IPS-18c (cell line): ENCODE results near the gene TBC1D20.
"Not testable (repeated sequence)": the region's sequence is repeated elsewhere in the genome, so short reads cannot be mapped to it uniquely, and the experiment has no call there.

Source experiments
- H3K4me3 ChIP-seq: 2 replicates; pipeline ENCODE4 v1.7.0; 2013; ENCODE audit warnings: low read depth, mild to moderate bottlenecking, low read length, moderate library complexity; ENCODE audit not compliant: insufficient read depth
- H3K9me3 ChIP-seq: one replicate; pipeline ENCODE4 v1.6.1; 2013; ENCODE audit warnings: mild to moderate bottlenecking, low read length, moderate library complexity; ENCODE audit not compliant: control insufficient read depth, insufficient read depth

Gene TBC1D20

DNA sequence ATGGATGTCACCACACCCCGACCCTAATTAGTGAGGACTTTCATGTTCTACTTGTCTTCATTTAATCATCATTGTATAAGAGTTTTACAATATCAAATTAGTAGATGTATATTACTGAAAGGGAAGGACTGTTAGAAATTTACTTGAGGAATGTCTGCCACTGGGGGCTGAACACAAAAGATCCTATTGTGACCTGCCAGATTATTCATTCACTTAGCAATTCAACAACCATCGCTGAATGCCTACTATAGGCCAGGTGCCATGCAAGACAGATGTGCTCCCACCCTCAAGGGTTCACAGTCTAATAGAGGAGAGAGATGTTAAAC is 62.2 kb downstream of the TBC1D20 start:
- H3K9me3 ChIP-seq, result peaks cover 4% of the 10 kb centered on the region
- H3K4me3 ChIP-seq, result no peak overlapping the region

DNA sequence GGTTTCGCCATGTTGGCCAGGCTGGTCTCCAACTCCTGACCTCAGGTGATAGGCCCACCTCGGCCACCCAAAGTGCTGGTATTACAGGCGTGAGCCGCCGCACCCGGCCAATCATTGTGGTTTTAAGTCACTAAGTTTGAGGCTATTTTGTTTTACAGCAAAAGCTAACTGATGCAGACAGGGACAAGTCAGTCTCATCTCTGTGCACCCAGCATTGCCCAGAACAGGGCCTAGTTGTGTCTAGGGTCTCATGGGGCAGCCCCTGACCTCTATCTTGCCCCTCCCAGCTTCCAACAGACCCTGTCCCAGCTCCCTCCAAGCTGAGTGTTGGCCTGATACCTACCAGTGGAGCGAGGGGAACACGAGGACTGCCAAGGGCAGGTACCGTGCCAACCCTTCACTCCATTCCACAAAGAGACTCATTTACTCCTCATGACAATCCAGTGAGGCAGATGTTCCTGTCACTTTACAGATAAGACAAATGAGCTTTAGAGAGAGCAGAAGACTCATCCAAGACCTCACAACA is 63.1 kb downstream of the TBC1D20 start:
- H3K9me3 ChIP-seq, result peaks cover 4% of the 10 kb centered on the region

DNA sequence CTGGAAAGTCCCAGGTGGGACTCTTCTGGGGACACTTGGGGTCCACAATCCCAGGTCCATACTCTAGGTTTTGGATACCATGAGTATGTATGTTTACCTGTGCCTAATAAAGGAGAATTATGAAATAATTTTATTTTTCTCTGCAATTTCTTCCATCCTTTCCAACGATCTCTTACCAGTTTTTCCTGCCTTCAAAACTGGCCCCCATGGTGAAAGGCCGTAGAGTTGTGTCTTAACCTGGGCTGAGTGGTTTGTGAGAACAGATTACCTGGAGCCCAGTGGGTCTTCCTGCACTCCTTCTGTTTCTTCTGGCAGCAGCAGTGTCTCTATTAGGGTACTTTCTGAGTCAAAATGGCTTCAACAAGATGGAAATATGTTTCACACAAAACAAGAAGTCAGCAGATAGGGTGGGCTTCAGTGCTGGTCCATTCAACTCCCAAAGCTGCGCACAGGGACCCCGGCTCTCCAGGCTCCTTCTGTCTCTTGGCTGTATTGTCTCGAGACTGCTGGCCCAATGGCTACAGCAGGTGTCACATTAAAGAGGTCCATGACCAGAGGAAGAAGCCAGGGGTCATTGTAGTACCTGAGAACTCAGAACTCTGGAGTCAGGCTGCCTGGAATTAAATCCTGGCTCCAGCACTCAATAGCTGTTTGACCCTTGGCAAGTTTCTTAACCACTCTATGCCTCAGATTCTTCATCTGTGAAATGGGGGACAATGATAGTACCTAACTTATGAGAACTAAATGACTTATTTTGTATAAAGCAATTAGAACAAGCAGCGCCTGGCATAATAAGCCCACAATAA is 64.7 kb downstream of the TBC1D20 start:
- H3K4me3 ChIP-seq, result no peak overlapping the region
- no peaks in the 10 kb centered on the region for H3K9me3 ChIP-seq

More for the DNA sequence above, 63.1 kb downstream of the TBC1D20 start:
- H3K4me3 ChIP-seq, result no peak overlapping the region

DNA sequence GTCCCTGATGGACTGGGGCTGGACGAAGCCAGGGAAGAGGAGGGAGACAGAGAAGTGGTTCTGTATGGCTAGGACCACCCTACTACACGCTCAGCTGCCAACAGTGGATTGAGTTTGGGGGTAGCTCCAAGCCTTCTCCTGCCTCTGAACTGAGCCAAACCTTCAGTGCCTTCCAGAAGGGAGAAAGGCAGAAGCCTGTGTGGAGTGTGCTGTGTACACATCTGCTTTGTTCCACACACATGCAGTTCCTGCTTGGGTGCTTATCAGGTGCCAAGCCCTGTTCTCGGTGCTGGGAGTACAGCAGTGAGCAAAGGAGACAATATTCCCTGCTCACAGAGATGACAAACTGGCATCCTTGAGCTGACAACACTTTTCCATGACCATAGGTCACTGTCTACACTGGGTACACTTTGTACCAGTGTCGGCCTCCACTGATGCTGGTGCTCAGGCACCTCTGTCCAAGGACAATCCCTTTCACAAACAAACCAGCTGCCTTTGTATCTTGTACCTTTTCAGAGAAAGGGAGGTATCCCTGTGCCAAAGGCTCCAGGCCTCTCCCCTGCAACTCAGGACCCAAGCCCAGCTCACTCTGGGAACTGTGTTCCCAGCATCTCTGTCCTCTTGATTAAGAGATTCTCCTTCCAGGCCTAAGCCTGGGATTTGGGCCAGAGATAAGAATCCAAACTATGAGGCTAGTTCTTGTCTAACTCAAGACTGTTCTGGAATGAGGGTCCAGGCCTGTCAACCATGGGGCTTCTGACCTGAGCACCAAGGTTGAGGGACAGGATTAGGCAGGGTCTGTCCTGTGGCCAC is 65.5 kb downstream of the TBC1D20 start:
- H3K9me3 ChIP-seq, result no peaks in the 10 kb centered on the region
- H3K4me3 ChIP-seq, result no peak overlapping the region

DNA sequence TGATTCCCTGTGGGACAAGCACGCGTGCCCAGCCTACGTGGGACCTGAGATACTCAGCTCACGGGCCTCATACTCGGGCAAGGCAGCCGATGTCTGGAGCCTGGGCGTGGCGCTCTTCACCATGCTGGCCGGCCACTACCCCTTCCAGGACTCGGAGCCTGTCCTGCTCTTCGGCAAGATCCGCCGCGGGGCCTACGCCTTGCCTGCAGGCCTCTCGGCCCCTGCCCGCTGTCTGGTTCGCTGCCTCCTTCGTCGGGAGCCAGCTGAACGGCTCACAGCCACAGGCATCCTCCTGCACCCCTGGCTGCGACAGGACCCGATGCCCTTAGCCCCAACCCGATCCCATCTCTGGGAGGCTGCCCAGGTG is 66.1 kb downstream of the TBC1D20 start:
- Histone ChIP-seq H3K4me3 (no peak overlapping the region), H3K9me3 (no peaks in the 10 kb centered on the region)

DNA sequence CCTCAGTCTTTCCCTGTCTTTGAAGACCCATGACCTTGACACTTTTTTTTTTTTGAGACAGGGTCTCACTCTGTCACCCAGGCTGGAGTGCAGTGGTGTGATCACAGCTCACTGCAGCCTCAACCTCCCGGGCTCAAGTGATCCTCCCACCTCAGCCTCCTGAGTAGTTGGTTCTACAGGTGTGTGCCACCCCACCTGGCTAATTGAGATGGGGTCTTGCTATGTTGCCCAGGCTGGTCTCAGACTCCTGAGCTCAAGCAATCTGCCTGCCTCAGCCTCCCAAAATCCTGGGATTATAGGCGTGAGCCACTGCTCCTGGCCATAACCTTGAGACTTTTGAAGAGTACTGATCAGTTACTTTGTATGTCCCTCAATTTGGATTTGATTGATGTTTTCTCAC is 69.0 kb downstream of the TBC1D20 start:
- not testable (repeated sequence) for H3K4me3 ChIP-seq, H3K9me3 ChIP-seq

DNA sequence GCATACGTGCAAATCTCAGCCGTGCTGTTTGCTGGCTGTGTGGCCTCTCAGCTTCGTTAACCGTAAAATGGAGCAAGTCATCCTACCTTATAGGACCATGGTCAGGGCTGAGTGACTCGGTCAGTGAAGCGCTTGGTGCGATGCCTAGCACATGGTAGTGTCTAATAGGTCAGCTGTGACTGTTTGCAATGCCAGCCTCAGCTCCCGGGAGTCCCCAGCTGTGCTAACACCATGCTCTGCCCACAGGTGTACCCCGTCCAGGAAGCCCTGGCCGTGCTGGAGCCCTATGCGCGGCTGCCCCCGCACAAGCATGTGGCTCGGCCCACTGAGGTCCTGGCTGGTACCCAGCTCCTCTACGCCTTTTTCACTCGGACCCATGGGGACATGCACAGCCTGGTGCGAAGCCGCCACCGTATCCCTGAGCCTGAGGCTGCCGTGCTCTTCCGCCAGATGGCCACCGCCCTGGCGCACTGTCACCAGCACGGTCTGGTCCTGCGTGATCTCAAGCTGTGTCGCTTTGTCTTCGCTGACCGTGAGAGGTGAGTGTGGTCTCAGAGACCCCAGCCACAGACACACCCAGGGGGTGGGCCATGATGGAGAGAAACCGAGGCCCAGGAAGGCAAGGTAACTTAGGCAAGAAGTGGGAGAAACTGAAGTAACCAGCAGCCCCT is 71.2 kb downstream of the TBC1D20 start:
- Histone ChIP-seq H3K4me3 (no peak overlapping the region), H3K9me3 (no peaks in the 10 kb centered on the region)

DNA sequence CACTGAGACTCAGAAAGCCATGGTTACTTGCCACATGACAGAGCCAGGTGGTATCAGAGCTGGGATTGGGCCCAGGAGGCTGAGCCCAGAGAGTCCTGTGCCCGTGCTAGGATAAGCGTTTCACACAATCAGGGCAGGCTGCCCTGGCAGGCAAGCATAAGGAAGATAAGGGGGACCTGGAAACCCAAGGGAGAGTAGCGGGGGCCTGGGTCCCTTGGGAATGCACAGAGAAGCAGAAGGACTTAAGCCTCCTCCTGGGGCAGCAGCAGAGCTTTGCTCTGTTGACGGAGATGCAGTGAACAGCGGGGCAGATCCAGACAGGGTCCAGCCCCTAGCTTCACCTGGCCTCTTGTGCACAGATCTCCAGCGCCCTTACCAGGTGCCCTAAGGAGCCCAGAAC is 73.1 kb downstream of the TBC1D20 start:
- Histone ChIP-seq H3K9me3 (no peaks in the 10 kb centered on the region), H3K4me3 (no peak overlapping the region)

DNA sequence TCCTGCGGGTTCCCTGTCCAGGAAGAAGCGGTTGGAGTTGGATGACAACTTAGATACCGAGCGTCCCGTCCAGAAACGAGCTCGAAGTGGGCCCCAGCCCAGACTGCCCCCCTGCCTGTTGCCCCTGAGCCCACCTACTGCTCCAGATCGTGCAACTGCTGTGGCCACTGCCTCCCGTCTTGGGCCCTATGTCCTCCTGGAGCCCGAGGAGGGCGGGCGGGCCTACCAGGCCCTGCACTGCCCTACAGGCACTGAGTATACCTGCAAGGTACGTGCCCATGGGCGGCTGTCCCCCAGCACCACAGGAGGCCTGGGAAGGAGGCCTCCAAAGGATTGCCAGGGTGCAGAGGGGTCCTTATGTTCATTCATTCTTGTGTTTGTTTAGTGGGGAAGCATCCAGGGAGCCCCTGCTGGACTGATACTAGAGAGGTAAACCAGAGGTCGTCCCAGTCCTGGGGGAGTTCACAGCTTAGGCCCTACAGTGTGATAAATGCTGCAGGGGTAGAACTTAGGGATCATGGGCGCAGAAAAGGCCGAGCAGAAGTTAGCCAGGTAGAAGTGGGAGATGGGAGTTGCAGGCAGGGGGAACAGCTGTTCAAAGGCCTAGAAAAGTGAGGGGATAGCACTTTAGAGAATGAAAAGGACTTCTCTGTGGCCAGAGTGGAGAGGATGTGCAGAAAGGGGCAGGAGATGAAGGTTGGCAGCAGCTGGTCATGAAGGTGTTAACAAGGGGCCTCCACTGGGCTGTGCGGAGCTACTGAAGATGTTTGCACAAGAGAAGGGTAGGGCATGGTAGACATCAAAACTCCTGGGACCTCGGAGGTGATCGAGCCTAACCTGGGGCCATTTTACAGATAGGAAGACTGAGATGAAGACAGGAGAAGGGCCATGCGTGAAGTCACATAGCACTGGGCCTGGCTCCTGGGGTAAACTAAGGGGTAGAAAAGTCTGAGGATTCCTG is 74.0 kb downstream of the TBC1D20 start:
- Histone ChIP-seq H3K9me3 (no peaks in the 10 kb centered on the region), H3K4me3 (no peak overlapping the region)

DNA sequence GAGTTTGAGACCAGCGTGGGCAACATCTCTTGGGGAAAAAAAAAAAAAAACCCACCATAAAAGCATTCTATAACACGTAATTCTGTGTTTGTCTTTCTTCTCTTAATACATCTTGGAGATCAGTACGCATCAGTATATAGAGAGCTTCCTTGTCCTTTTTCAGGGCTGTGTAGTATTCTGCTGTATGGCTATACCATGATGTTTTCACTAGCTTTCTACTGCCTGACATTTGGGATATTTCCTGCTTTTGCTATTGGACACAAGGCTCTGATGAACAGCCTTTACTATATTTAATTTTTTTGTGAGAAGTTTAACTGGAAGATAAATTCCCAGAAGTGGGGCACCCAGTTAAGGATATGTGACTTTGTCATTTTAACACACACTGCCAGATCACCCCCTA is 74.8 kb downstream of the TBC1D20 start:
- Histone ChIP-seq H3K9me3 (no peaks in the 10 kb centered on the region), H3K4me3 (no peak overlapping the region)

DNA sequence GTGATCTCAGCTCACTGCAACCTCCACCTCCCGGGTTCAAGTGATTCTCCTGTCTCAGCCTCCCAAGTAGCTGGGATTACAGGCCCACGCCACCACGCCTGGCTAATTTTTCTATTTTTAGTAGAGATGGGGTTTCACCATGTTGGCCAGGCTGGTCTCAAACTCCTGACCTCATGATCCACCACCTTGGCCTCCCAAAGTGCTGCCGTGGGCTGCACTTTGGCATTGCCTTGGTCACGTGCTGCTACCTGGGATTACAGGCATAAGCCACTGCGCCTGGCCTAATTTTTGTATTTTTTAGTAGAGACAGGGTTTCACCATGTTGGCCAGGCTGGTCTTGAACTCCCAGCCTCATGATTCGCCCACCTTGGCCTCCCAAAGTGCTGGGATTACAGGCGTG is 75.7 kb downstream of the TBC1D20 start:
- H3K9me3 ChIP-seq, result not testable (repeated sequence)

More for the DNA sequence above, 75.7 kb downstream of the TBC1D20 start:
- not testable (repeated sequence) for H3K4me3 ChIP-seq
